Activated CD4-positive, alpha-beta memory T cell treated with anti-CD3 and anti-CD28 coated beads for 36 hours (primary cell): ENCODE data around the gene FEV. TPM values are rescaled to one million over a fixed set of nuclear protein-coding genes. Genes with fewer than 3 reads are reported as not detected.

Experiments
- CTCF ChIA-PET: fragments of 350-600 bp; sonication (Branson Sonifier 250); formaldehyde crosslinking; loops from one replicate; lab custom pipeline; 2021; ENCODE audit warnings: antibody characterized with exemption, inconsistent platforms; lab: Charles Lee
- POLR2A ChIA-PET: fragments of 350-600 bp; sonication (Branson Sonifier 250); formaldehyde crosslinking; loops from one replicate; lab custom pipeline; 2021; ENCODE audit warnings: antibody characterized with exemption; lab: Charles Lee
- DNase-seq: peaks from one replicate; pipeline ENCODE4 v3.0.0-alpha.2; 2020
- H3K27ac Mint-ChIP-seq: one replicate; pipeline ENCODE4 v1.8.0; 2021; ENCODE audit warnings: mixed read lengths
- H3K27me3 Mint-ChIP-seq: one replicate; pipeline ENCODE4 v1.8.0; 2021; ENCODE audit warnings: mixed read lengths
- H3K36me3 Mint-ChIP-seq: one replicate; pipeline ENCODE4 v1.8.0; 2021; ENCODE audit warnings: mixed read lengths
- H3K4me1 Mint-ChIP-seq: one replicate; pipeline ENCODE4 v1.8.0; 2021; ENCODE audit warnings: low read depth, mixed read lengths
- H3K4me3 Mint-ChIP-seq: one replicate; pipeline ENCODE4 v1.8.0; 2021; ENCODE audit warnings: mild to moderate bottlenecking, mixed read lengths
- H3K9me3 Mint-ChIP-seq: one replicate; pipeline ENCODE4 v1.8.0; 2021; ENCODE audit warnings: mixed read lengths
- intact Hi-C: fragments of 100-400 bp; cut with micrococcal nuclease; formaldehyde crosslinking; loops from one replicate; pipeline ENCODE4 v1.15.1; 2023
- total RNA-seq, 2 experiments: library from RNA; stranded (reverse); gene quantifications; one replicate each; pipeline ENCODE4 v1.2.3, GENCODE V29; 2021

FEV gene
- total RNA-seq, 2 experiments from 2014 or later = not detected

DNA sequence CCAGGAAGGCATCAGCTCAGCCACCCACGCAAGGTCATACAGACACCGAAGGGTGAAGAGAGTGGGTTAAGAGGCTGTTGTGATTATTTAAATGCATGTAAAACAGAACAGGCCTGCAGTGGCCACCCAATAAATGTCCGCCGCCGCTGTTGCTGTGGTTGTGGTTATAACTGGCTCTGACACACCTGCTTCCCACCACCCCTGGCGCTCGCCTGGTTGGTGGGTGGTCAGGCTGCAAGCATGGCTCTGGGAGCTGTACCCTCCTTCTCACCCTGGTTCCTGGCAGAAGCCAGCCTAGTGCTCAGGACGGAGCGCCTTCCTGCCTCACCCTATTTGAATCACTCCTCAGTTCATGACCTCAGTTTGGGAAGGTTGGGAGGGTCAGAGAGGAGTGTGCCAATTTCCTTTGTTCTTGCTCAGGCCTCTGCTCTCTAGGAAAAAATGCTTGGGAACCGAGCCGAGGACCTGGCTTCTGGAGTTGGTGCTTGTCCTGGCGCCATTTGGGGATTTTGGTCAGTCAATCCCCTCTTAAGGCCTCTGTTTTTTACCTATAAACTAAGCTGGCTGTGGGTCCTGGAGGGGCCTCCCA lies 13.5 kb upstream of the FEV start:
- CTCF ChIA-PET = interaction anchor here (0.8 to 1.6 kb wide), 4 partner anchors 18 to 68 kb away, joined by 3 to 8 read pairs (median 3); no protein-coding TSS in a partner anchor
- Mint-ChIP-seq H3K9me3 (no peaks in the 10 kb centered on the region), H3K27ac (no peak overlapping the region), H3K4me3 (no peak overlapping the region), H3K36me3 (no peaks in the 10 kb centered on the region), H3K27me3 (peaks cover 71% of the 10 kb centered on the region), H3K4me1 (peaks cover 11% of the 10 kb centered on the region)
- POLR2A ChIA-PET = no interaction called here
- intact Hi-C loops = no loop called here
- no peak for DNase-seq

GRCh38 chr2:218997731-218998130 lies 12.7 kb upstream of the FEV start:
- Mint-ChIP-seq H3K9me3 (no peaks in the 10 kb centered on the region), H3K27ac (no peak overlapping the region), H3K4me3 (no peak overlapping the region), H3K36me3 (no peaks in the 10 kb centered on the region), H3K4me1 (peaks cover 7% of the 10 kb centered on the region), H3K27me3 (peaks cover 68% of the 10 kb centered on the region)
- POLR2A ChIA-PET = no interaction called here
- CTCF ChIA-PET = interaction anchor here (0.8 to 1.3 kb wide), 3 partner anchors 18 to 69 kb away, joined by 3 to 8 read pairs (median 3); no protein-coding TSS in a partner anchor
- no peak for DNase-seq
- intact Hi-C loops = no loop called here

- intact Hi-C loops = no loop called here
- DNase-seq = no peak
- CTCF ChIA-PET = interaction anchor here (0.6 to 6.0 kb wide), 8 partner anchors 12 to 120 kb away, joined by 3 to 111 read pairs (median 10); partner anchors contain the start of gene FEV
- no peak overlapping the region for H3K4me3 Mint-ChIP-seq
- peaks cover 68% of the 10 kb centered on the region for H3K27me3 Mint-ChIP-seq
- peaks cover 2% of the 10 kb centered on the region for H3K4me1 Mint-ChIP-seq
- POLR2A ChIA-PET = interaction anchor here (0.8 kb wide), 1 partner anchor 28 kb away, joined by 3 read pairs; no protein-coding TSS in a partner anchor
- no peaks in the 10 kb centered on the region for H3K9me3 Mint-ChIP-seq
- no peak overlapping the region for H3K27ac Mint-ChIP-seq
- no peaks in the 10 kb centered on the region for H3K36me3 Mint-ChIP-seq
These were observed 12.0 kb upstream of the FEV start for GRCh38 chr2:218996937-218997336.

GRCh38 chr2:218995972-218996711 lies 11.2 kb upstream of the FEV start:
- Mint-ChIP-seq H3K27me3 (peaks cover 73% of the 10 kb centered on the region), H3K4me3 (no peak overlapping the region), H3K36me3 (no peaks in the 10 kb centered on the region), H3K27ac (no peak overlapping the region), H3K9me3 (no peaks in the 10 kb centered on the region), H3K4me1 (peaks cover 2% of the 10 kb centered on the region)
- ChIA-PET CTCF (interaction anchor here (0.6 to 6.0 kb wide), 20 partner anchors 9 to 164 kb away, joined by 3 to 111 read pairs (median 5); partner anchors contain the start of genes FEV and WNT10A), POLR2A (interaction anchor here (0.8 kb wide), 1 partner anchor 29 kb away, joined by 3 read pairs; no protein-coding TSS in a partner anchor)
- DNase-seq = peak; percentile 86
- intact Hi-C loops = no loop called here

GRCh38 chr2:218995561-218995960 lies 10.6 kb upstream of the FEV start:
- no peaks in the 10 kb centered on the region for H3K36me3 Mint-ChIP-seq

DNA sequence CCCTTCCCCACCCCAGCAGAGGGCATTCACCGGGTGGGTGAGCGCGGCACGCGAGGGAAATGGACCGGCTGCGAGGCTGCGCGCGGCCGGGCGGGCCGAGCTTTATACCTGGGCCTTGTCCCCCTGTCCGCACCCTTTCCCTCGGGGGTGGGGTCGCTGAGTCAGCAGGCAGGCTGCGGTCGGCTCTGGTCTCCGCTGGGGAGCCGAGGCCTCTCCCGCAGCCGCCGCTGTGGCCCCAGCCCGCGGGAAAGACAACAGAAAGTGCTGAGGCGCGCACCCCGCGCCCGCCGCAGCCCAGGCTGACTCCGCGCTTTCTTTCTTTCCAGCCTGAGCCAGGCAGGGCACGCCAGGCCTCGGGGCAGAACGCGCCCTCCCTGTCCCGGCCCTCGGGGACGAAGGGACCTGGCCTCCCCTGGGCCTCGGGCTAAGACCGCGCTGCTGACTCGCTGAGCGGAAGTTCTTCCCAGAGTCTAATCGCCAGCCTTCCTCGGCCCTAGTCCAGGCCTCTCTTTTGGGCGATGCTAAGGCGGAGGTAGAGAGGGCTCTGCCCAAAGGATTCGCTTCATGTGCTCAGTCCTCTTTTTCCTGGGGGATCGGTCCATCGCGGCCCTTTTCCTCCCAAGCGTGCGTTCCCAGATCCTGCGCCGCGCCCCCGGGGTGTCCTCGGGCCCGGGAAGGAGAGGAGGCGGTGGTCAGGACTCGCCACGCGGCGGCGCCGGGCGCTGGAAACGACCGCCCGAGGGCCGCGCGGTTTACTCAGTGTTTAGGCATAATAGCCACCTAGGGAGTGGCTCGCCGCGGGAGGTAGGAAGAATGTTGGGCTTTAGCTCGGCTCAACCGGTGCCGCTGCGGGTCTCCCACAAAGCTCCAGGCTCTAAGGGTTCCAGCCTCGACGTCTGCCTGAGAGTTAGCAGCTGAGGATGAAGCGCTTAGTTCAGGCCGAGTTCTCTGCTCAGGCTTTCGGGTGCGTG lies 8.6 kb upstream of the FEV start, which contains the start of gene CRYBA2:
TSS of gene CRYBA2 (minus strand) at position 78 of the 971 bp plus-strand sequence. CDS start 246 bp downstream, outside the sequence.
- CTCF ChIA-PET = interaction anchor here (0.9 to 6.0 kb wide), 14 partner anchors 8 to 224 kb away, joined by 3 to 111 read pairs (median 10); partner anchors contain the start of gene FEV
- intact Hi-C loops = no loop called here
- Mint-ChIP-seq H3K36me3 (no peaks in the 10 kb centered on the region), H3K9me3 (no peaks in the 10 kb centered on the region), H3K27me3 (peaks cover 78% of the 10 kb centered on the region), H3K27ac (no peak within 1 kb of the TSS), H3K4me1 (peaks cover 2% of the 10 kb centered on the region), H3K4me3 (no peak within 1 kb of the TSS)
- DNase-seq = peak; percentile 35
- POLR2A ChIA-PET = no interaction called here

More at GRCh38 chr2:218995561-218995960, 10.6 kb upstream of the FEV start:
- Mint-ChIP-seq H3K4me1 (peaks cover 2% of the 10 kb centered on the region), H3K27ac (no peak overlapping the region), H3K4me3 (no peak overlapping the region), H3K27me3 (peaks cover 73% of the 10 kb centered on the region), H3K9me3 (no peaks in the 10 kb centered on the region)
- intact Hi-C loops = no loop called here
- ChIA-PET CTCF (interaction anchor here (0.7 to 6.0 kb wide), 27 partner anchors 13 to 335 kb away, joined by 3 to 111 read pairs (median 5); partner anchors contain the start of genes CDK5R2, FEV and WNT10A), POLR2A (interaction anchor here (0.6 to 1.3 kb wide), 2 partner anchors 97 to 181 kb away, joined by 3 to 5 read pairs; partner anchors contain the start of gene CNPPD1)
- no peak for DNase-seq

DNA sequence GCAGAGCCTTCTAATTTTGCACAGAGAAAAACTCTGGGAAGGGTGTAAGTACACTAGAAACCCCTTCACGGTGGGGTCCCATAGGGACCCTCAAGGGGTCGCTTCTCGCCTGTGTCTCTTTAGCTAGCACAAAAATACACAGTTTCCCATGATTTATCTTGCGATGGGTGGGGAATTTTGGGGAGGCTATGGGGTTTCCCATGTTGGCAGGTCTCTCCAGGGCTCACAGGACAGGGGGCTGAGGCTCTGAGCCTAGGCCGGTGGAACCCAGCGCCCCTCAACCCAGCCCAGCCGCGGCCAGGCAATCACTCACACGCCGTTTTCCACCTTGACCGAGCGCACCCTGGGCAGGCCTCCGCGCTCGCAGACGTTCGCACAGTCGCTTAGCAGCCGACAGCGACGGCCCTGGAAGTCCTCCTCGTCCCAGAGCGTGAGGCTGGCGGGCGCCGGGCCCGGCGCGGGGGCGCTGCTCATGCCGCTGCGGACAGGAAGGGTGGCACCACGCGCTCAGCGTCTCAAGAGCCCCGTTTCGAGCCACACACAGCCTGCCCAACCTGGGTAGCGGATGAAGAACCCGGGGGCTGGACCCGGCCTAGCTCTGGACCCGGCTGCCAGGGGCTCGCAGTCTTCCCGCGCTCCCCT lies 7.8 kb upstream of the FEV start:
- CTCF ChIA-PET = interaction anchor here (0.7 to 6.0 kb wide), 5 partner anchors 9 to 65 kb away, joined by 3 to 111 read pairs (median 3); partner anchors contain the start of genes CFAP65 and FEV
- POLR2A ChIA-PET = no interaction called here
- H3K4me1 Mint-ChIP-seq = peaks cover 2% of the 10 kb centered on the region
- no peaks in the 10 kb centered on the region for H3K36me3 Mint-ChIP-seq
- no peaks in the 10 kb centered on the region for H3K9me3 Mint-ChIP-seq
- no peak for DNase-seq
- no peak overlapping the region for H3K27ac Mint-ChIP-seq
- intact Hi-C loops = no loop called here
- H3K27me3 Mint-ChIP-seq = peaks cover 72% of the 10 kb centered on the region
- H3K4me3 Mint-ChIP-seq = no peak overlapping the region

GRCh38 chr2:218992196-218992595 lies 7.2 kb upstream of the FEV start:
- Mint-ChIP-seq H3K27me3 (peaks cover 74% of the 10 kb centered on the region), H3K9me3 (no peaks in the 10 kb centered on the region), H3K36me3 (no peaks in the 10 kb centered on the region), H3K4me1 (peaks cover 2% of the 10 kb centered on the region), H3K27ac (no peak overlapping the region), H3K4me3 (no peak overlapping the region)
- no peak for DNase-seq
- POLR2A ChIA-PET = no interaction called here
- CTCF ChIA-PET = interaction anchor here (0.7 to 6.0 kb wide), 4 partner anchors 10 to 66 kb away, joined by 3 to 111 read pairs (median 3); partner anchors contain the start of genes CFAP65 and FEV
- intact Hi-C loops = no loop called here

DNA sequence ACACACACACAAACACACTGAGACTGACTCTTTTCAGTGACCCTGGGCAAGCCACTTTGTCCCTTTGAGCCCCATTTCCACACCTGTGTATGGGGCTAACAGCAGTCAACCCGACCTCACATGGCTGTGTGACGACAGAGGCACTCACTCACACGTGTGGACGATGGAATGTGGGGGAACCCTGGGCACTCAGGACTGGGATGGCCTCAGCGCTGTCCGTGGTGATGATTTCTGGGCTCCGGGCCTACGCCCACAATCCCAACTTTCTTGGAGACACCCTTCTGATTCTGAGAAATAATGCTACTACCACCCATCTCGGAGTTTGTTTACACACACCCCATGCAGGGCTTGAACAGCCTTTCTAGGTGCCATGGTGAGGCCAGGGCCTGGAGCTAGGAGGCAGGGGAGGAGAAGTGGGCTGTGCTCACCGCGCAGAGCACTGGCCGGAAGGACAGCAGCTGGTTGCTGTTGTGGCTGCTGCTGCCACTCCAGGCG lies 6.7 kb upstream of the FEV start:
- DNase-seq = no peak
- CTCF ChIA-PET = interaction anchor here (0.6 to 6.0 kb wide), 5 partner anchors 9 to 295 kb away, joined by 3 to 111 read pairs (median 3); partner anchors contain the start of genes CFAP65 and FEV
- H3K36me3 Mint-ChIP-seq = no peaks in the 10 kb centered on the region
- peaks cover 75% of the 10 kb centered on the region for H3K27me3 Mint-ChIP-seq
- no peak overlapping the region for H3K4me3 Mint-ChIP-seq
- intact Hi-C loops = no loop called here
- POLR2A ChIA-PET = no interaction called here
- no peak overlapping the region for H3K27ac Mint-ChIP-seq
- no peaks in the 10 kb centered on the region for H3K9me3 Mint-ChIP-seq
- H3K4me1 Mint-ChIP-seq = peaks cover 2% of the 10 kb centered on the region

- peaks cover 2% of the 10 kb centered on the region for H3K4me1 Mint-ChIP-seq
- H3K27me3 Mint-ChIP-seq = peaks cover 77% of the 10 kb centered on the region
- ChIA-PET POLR2A (no interaction called here), CTCF (interaction anchor here (0.6 to 3.2 kb wide), 4 partner anchors 10 to 114 kb away, joined by 3 to 17 read pairs (median 4); partner anchors contain the start of gene CDK5R2)
- H3K36me3 Mint-ChIP-seq = no peaks in the 10 kb centered on the region
- intact Hi-C loops = no loop called here
- H3K4me3 Mint-ChIP-seq = no peak overlapping the region
- no peaks in the 10 kb centered on the region for H3K9me3 Mint-ChIP-seq
- H3K27ac Mint-ChIP-seq = no peak overlapping the region
- no peak for DNase-seq
These were observed 5.6 kb upstream of the FEV start for GRCh38 chr2:218990612-218991011.
